ENCODE measurements around the gene DBT.
A peak's percentile ranks its signal among the peaks of the same experiment; 100 is the strongest.

DBT gene

GRCh38 chr1:100187912-100188311 lies 61.7 kb downstream of the DBT start:
- no peaks in the 10 kb centered on the region for H3K36me3 ChIP-seq (ENCODE audit: control insufficient read depth, insufficient read depth, low read length)
- no peak overlapping the region for H3K27ac ChIP-seq
- no peaks in the 10 kb centered on the region for H3K9me3 ChIP-seq (ENCODE audit: control insufficient read depth, low read length)
- H3K4me3 ChIP-seq (ENCODE audit: low read depth, low read length) = no peak overlapping the region
- H3K4me2 ChIP-seq (ENCODE audit: low read length) = no peak overlapping the region
- H3K4me1 ChIP-seq = no peaks in the 10 kb centered on the region
- no peak overlapping the region for H3K9ac ChIP-seq
- TF ChIP-seq CTCF (IDR thresholded peaks at IDR 0.05) = no peak
- no peaks in the 10 kb centered on the region for H3K27me3 ChIP-seq (ENCODE audit: control insufficient read depth, insufficient read depth, low read length)
- H3K79me2 ChIP-seq = no peaks in the 10 kb centered on the region
- no peak overlapping the region for H2AFZ ChIP-seq

GRCh38 chr1:100184536-100184935 lies 65.1 kb downstream of the DBT start:
- no peaks in the 10 kb centered on the region for H3K79me2 ChIP-seq
- H3K4me3 ChIP-seq (ENCODE audit: low read depth, low read length) = no peak overlapping the region
- TF ChIP-seq CTCF (IDR thresholded peaks at IDR 0.05) = no peak
- H3K4me1 ChIP-seq = no peaks in the 10 kb centered on the region
- H2AFZ ChIP-seq = no peak overlapping the region
- H3K36me3 ChIP-seq (ENCODE audit: control insufficient read depth, insufficient read depth, low read length) = no peaks in the 10 kb centered on the region
- no peaks in the 10 kb centered on the region for H3K9me3 ChIP-seq (ENCODE audit: control insufficient read depth, low read length)
- no peak overlapping the region for H3K9ac ChIP-seq
- H3K27me3 ChIP-seq (ENCODE audit: control insufficient read depth, insufficient read depth, low read length) = no peaks in the 10 kb centered on the region
- no peak overlapping the region for H3K4me2 ChIP-seq (ENCODE audit: low read length)
- H3K27ac ChIP-seq = no peak overlapping the region

- H3K27me3 ChIP-seq (ENCODE audit: control insufficient read depth, insufficient read depth, low read length) = no peaks in the 10 kb centered on the region
- no peaks in the 10 kb centered on the region for H3K36me3 ChIP-seq (ENCODE audit: control insufficient read depth, insufficient read depth, low read length)
- H3K9ac ChIP-seq = no peak overlapping the region
- H3K79me2 ChIP-seq = no peaks in the 10 kb centered on the region
- H3K27ac ChIP-seq = no peak overlapping the region
- no peak overlapping the region for H2AFZ ChIP-seq
- H3K4me3 ChIP-seq (ENCODE audit: low read depth, low read length) = no peak overlapping the region
- TF ChIP-seq CTCF (IDR thresholded peaks at IDR 0.05) = no peak
- no peak overlapping the region for H3K4me2 ChIP-seq (ENCODE audit: low read length)
- H3K9me3 ChIP-seq (ENCODE audit: control insufficient read depth, low read length) = no peaks in the 10 kb centered on the region
- H3K4me1 ChIP-seq = no peaks in the 10 kb centered on the region
These were observed 66.3 kb downstream of the DBT start for GRCh38 chr1:100183370-100183769.

DNA sequence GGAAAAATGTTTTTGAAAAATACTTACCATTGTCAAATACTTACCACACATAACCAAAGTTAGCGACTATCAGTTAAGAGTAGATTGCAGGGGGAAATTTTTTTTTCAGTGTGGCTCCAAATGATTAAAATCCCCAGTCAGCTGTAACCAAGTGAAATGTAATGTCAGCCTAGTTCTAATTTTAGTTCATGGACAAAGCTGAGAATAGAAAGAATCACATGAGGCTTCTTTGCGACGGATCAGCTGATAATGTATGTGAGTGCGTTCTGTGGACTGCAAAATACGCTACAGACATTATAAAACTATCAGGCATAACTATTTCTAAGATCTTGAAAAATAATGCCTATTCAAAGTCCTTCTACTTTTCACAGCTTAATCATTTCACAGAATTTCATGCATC lies 71.5 kb downstream of the DBT start, which contains the start of gene LRRC39:
Gene LRRC39, minus strand, starts transcription at position 166 of the 400 bp plus-strand sequence. CDS start 9,740 bp downstream, outside the sequence.
- Histone ChIP-seq H3K27ac (no peak within 1 kb of the TSS), H3K79me2 (no peaks in the 10 kb centered on the region), H2AFZ (no peak within 1 kb of the TSS), H3K36me3 (ENCODE audit: control insufficient read depth, insufficient read depth, low read length) (no peaks in the 10 kb centered on the region), H3K9me3 (ENCODE audit: control insufficient read depth, low read length) (no peaks in the 10 kb centered on the region), H3K9ac (no peak within 1 kb of the TSS), H3K4me2 (ENCODE audit: low read length) (peak within 1 kb of the TSS; percentile 39), H3K4me1 (no peaks in the 10 kb centered on the region), H3K4me3 (ENCODE audit: low read depth, low read length) (no peak within 1 kb of the TSS), H3K27me3 (ENCODE audit: control insufficient read depth, insufficient read depth, low read length) (no peaks in the 10 kb centered on the region)
- TF ChIP-seq CTCF (IDR thresholded peaks at IDR 0.05) = no peak

GRCh38 chr1:100177295-100178041 lies 72.2 kb downstream of the DBT start:
- Histone ChIP-seq H3K9ac (no peak overlapping the region), H3K4me3 (ENCODE audit: low read depth, low read length) (no peak overlapping the region)

More at GRCh38 chr1:100177295-100178041, 72.2 kb downstream of the DBT start:
- no peaks in the 10 kb centered on the region for H3K79me2 ChIP-seq
- H2AFZ ChIP-seq = no peak overlapping the region
- no peaks in the 10 kb centered on the region for H3K27me3 ChIP-seq (ENCODE audit: control insufficient read depth, insufficient read depth, low read length)
- no peaks in the 10 kb centered on the region for H3K4me1 ChIP-seq
- H3K9me3 ChIP-seq (ENCODE audit: control insufficient read depth, low read length) = no peaks in the 10 kb centered on the region
- H3K27ac ChIP-seq = no peak overlapping the region
- H3K4me2 ChIP-seq (ENCODE audit: low read length) = peak overlapping the region; percentile 39
- TF ChIP-seq CTCF (IDR thresholded peaks at IDR 0.05) = no peak
- no peaks in the 10 kb centered on the region for H3K36me3 ChIP-seq (ENCODE audit: control insufficient read depth, insufficient read depth, low read length)

Measured in parathyroid adenoma (tissue), 2 donors.